ENCODE results near the gene NPIPA8. TPM values are rescaled to one million over a fixed set of nuclear protein-coding genes. Genes with fewer than 3 reads are reported as not detected.
"Not testable (repeated sequence)": the region's sequence is repeated elsewhere in the genome, so short reads cannot be mapped to it uniquely, and the experiment has no call there.

The NPIPA8 gene
- total and polyA plus RNA-seq, 2 of the 4 experiments (the other 2 are of a cell fraction) = 1.1 to 17.6 TPM

DNA sequence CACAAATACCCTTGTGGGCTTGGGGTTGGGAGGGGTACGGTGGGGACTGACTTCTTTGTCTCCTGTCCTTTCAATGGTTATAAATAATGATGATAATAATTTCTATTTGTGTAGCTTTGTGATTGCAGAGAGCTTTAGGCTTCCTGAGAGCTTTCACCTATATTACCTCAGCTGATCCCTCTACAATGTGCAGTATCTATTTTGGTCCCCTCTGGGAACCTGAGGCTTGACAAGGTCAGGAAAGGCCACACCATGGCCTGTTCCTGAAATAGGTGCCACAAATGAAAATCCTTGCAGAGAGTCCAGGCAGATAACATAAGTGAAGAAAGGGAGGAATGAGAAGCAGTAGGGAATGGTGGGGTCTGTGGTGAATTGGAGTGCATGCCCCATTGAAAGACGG, 45.6 kb downstream of the NPIPA8 start:
- H2AK9ac ChIP-seq (replicated peaks; ENCODE audit: low read depth, low read length, poor library complexity); H4K5ac ChIP-seq (ENCODE audit: low read depth, low read length); H3K14ac ChIP-seq (replicated peaks; ENCODE audit: low read depth, low read length); POLR2A ChIA-PET (ENCODE audit: unreplicated experiment); CTCF ChIA-PET; H3K36me3 ChIP-seq (ENCODE audit: control insufficient read depth, insufficient read depth, low read length); H2BK20ac ChIP-seq (ENCODE audit: low read depth, low read length); H4K20me1 ChIP-seq (ENCODE audit: insufficient read depth, low read length); H3K56ac ChIP-seq (ENCODE audit: extremely low read depth, insufficient read depth, low read length); H3K9me3 ChIP-seq (ENCODE audit: control insufficient read depth, insufficient read depth, low read length); H2AK5ac ChIP-seq (ENCODE audit: low read depth, low read length); H3K4me1 ChIP-seq (ENCODE audit: control insufficient read depth, insufficient read depth, low read length); H3K4ac ChIP-seq (ENCODE audit: low read depth, low read length); DNase-seq; ATAC-seq (ENCODE audit: low read depth); H3K9me1 ChIP-seq (ENCODE audit: insufficient read depth, low read length); H3K27ac ChIP-seq (ENCODE audit: insufficient read depth, low read length); H3K23ac ChIP-seq (ENCODE audit: low read depth, low read length); H4K91ac ChIP-seq (ENCODE audit: insufficient read depth, low read depth, low read length); intact Hi-C loops (cut with micrococcal nuclease); H3K4me3 ChIP-seq (ENCODE audit: insufficient read depth, low read depth, low read length); H4K8ac ChIP-seq (ENCODE audit: low read depth in 2 of 2, low read length in 2 of 2); H2BK120ac ChIP-seq (ENCODE audit: low read depth, low read length); H2BK15ac ChIP-seq (ENCODE audit: low read depth, low read length); in situ Hi-C loops (cut with MboI; ENCODE audit: low sequenced_read_pairs); H3K9ac ChIP-seq (ENCODE audit: low read depth, low read length); H3K79me1 ChIP-seq (ENCODE audit: low read depth in 1 of 2, low read length in 2 of 2); H2AFZ ChIP-seq (replicated peaks; ENCODE audit: low read length, poor library complexity); H3K4me2 ChIP-seq (ENCODE audit: low read depth, low read length); BruUV-seq (replicated peaks); H3K18ac ChIP-seq (ENCODE audit: low read depth, low read length); H2BK5ac ChIP-seq (ENCODE audit: low read depth, low read length, poor library complexity, severe bottlenecking); dilution Hi-C loops (cut with HindIII; ENCODE audit: low sequenced_read_pairs, unreplicated experiment); H3K27me3 ChIP-seq (ENCODE audit: control insufficient read depth, insufficient read depth, low read length): not testable (repeated sequence)
- WGBS, 2 experiments (ENCODE audit: extremely low coverage in 2 of 2, insufficient read length in 1 of 2) = no CpG with 5 or more reads among the region's 2 CpGs

DNA sequence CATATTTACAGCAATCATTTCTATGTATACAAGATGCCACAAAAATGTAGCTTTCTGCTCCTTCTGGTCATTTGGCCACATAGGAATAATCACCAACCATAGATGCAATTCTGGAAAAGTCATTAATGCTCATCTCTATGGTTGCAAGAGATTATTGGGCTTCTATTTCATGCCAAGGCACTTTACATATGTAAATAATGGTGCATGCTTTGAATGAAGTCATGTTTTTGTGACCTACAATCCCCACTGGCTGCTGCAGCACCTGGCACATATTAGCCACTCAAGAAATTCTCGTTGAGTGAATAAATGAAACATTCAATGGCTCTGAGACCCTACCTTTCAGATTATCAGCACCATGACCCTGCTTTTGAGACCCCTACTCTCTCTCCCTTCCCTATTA, 50.2 kb downstream of the NPIPA8 start:
- H4K91ac ChIP-seq (ENCODE audit: insufficient read depth, low read depth, low read length); H3K4me3 ChIP-seq (ENCODE audit: insufficient read depth, low read depth, low read length); H2BK120ac ChIP-seq (ENCODE audit: low read depth, low read length); ATAC-seq (ENCODE audit: low read depth); H3K9ac ChIP-seq (ENCODE audit: low read depth, low read length); H3K27ac ChIP-seq (ENCODE audit: insufficient read depth, low read length); H2AFZ ChIP-seq (replicated peaks; ENCODE audit: low read length, poor library complexity); H3K4me1 ChIP-seq (ENCODE audit: control insufficient read depth, insufficient read depth, low read length); H3K18ac ChIP-seq (ENCODE audit: low read depth, low read length); H3K9me3 ChIP-seq (ENCODE audit: control insufficient read depth, insufficient read depth, low read length); H3K27me3 ChIP-seq (ENCODE audit: control insufficient read depth, insufficient read depth, low read length); H3K4ac ChIP-seq (ENCODE audit: low read depth, low read length); H3K9me1 ChIP-seq (ENCODE audit: insufficient read depth, low read length); H4K20me1 ChIP-seq (ENCODE audit: insufficient read depth, low read length); H2AK9ac ChIP-seq (replicated peaks; ENCODE audit: low read depth, low read length, poor library complexity); H2BK15ac ChIP-seq (ENCODE audit: low read depth, low read length); dilution Hi-C loops (cut with HindIII; ENCODE audit: low sequenced_read_pairs, unreplicated experiment); H3K4me2 ChIP-seq (ENCODE audit: low read depth, low read length); H3K14ac ChIP-seq (replicated peaks; ENCODE audit: low read depth, low read length); in situ Hi-C loops (cut with MboI; ENCODE audit: low sequenced_read_pairs); H3K56ac ChIP-seq (ENCODE audit: extremely low read depth, insufficient read depth, low read length); BruUV-seq (replicated peaks); POLR2A ChIA-PET (ENCODE audit: unreplicated experiment); H4K5ac ChIP-seq (ENCODE audit: low read depth, low read length); H3K79me1 ChIP-seq (ENCODE audit: low read depth in 1 of 2, low read length in 2 of 2); H2AK5ac ChIP-seq (ENCODE audit: low read depth, low read length); intact Hi-C loops (cut with micrococcal nuclease); H2BK5ac ChIP-seq (ENCODE audit: low read depth, low read length, poor library complexity, severe bottlenecking); H3K23ac ChIP-seq (ENCODE audit: low read depth, low read length); H3K36me3 ChIP-seq (ENCODE audit: control insufficient read depth, insufficient read depth, low read length); DNase-seq; CTCF ChIA-PET; H4K8ac ChIP-seq (ENCODE audit: low read depth in 2 of 2, low read length in 2 of 2); H2BK20ac ChIP-seq (ENCODE audit: low read depth, low read length): not testable (repeated sequence)
- no CpG with 5 or more reads among the region's 1 CpG for WGBS, 2 experiments (ENCODE audit: extremely low coverage in 2 of 2, insufficient read length in 1 of 2)

Measured in IMR-90 (cell line).